Measurements from ENCODE around the gene PDYN. TPM values are rescaled to one million over a fixed set of nuclear protein-coding genes. Genes with fewer than 3 reads are reported as not detected.

The PDYN gene
- total RNA-seq, 2 experiments from 2014 or later = not detected

GRCh38 chr20:1935696-1936366 lies 58.0 kb downstream of the PDYN start:
- no peak overlapping the region for H3K4me3 Mint-ChIP-seq
- H3K4me1 Mint-ChIP-seq (ENCODE audit: low read depth) = no peaks in the 10 kb centered on the region
- H3K27ac Mint-ChIP-seq = no peak overlapping the region
- DNase-seq = no peak
- no peaks in the 10 kb centered on the region for H3K36me3 Mint-ChIP-seq (ENCODE audit: low read depth)
- CTCF ChIA-PET = no interaction called here
- H3K9me3 Mint-ChIP-seq = no peaks in the 10 kb centered on the region
- intact Hi-C loops (cut with micrococcal nuclease) = no loop called here
- peaks cover 15% of the 10 kb centered on the region for H3K27me3 Mint-ChIP-seq (ENCODE audit: low read depth)

GRCh38 chr20:1934721-1935573 lies 58.9 kb downstream of the PDYN start:
- CTCF ChIA-PET = no interaction called here
- intact Hi-C loops (cut with micrococcal nuclease) = no loop called here
- H3K27ac Mint-ChIP-seq = no peak overlapping the region

GRCh38 chr20:1934156-1934555 lies 59.7 kb downstream of the PDYN start:
- H3K9me3 Mint-ChIP-seq = no peaks in the 10 kb centered on the region
- H3K27me3 Mint-ChIP-seq (ENCODE audit: low read depth) = peaks cover 19% of the 10 kb centered on the region
- no peak overlapping the region for H3K4me3 Mint-ChIP-seq
- no peaks in the 10 kb centered on the region for H3K36me3 Mint-ChIP-seq (ENCODE audit: low read depth)
- CTCF ChIA-PET = no interaction called here
- intact Hi-C loops (cut with micrococcal nuclease) = no loop called here
- no peaks in the 10 kb centered on the region for H3K4me1 Mint-ChIP-seq (ENCODE audit: low read depth)
- no peak overlapping the region for H3K27ac Mint-ChIP-seq
- DNase-seq = no peak

More at GRCh38 chr20:1934721-1935573, 58.9 kb downstream of the PDYN start:
- Mint-ChIP-seq H3K4me1 (ENCODE audit: low read depth) (no peaks in the 10 kb centered on the region), H3K27me3 (ENCODE audit: low read depth) (peaks cover 19% of the 10 kb centered on the region), H3K36me3 (ENCODE audit: low read depth) (no peaks in the 10 kb centered on the region), H3K4me3 (no peak overlapping the region), H3K9me3 (no peaks in the 10 kb centered on the region)
- DNase-seq = no peak

GRCh38 chr20:1933465-1933870 lies 60.4 kb downstream of the PDYN start:
- Mint-ChIP-seq H3K27me3 (ENCODE audit: low read depth) (peaks cover 19% of the 10 kb centered on the region), H3K4me1 (ENCODE audit: low read depth) (no peaks in the 10 kb centered on the region), H3K9me3 (no peaks in the 10 kb centered on the region), H3K27ac (no peak overlapping the region), H3K4me3 (no peak overlapping the region), H3K36me3 (ENCODE audit: low read depth) (no peaks in the 10 kb centered on the region)
- CTCF ChIA-PET = no interaction called here
- intact Hi-C loops (cut with micrococcal nuclease) = no loop called here
- DNase-seq = no peak

GRCh38 chr20:1932971-1933370 lies 60.9 kb downstream of the PDYN start:
- intact Hi-C loops (cut with micrococcal nuclease) = no loop called here
- Mint-ChIP-seq H3K9me3 (no peaks in the 10 kb centered on the region), H3K4me3 (no peak overlapping the region), H3K36me3 (ENCODE audit: low read depth) (no peaks in the 10 kb centered on the region), H3K27me3 (ENCODE audit: low read depth) (peaks cover 19% of the 10 kb centered on the region), H3K4me1 (ENCODE audit: low read depth) (no peaks in the 10 kb centered on the region), H3K27ac (no peak overlapping the region)
- DNase-seq = no peak
- CTCF ChIA-PET = no interaction called here

GRCh38 chr20:1931830-1932229 lies 62.0 kb downstream of the PDYN start:
- intact Hi-C loops (cut with micrococcal nuclease) = no loop called here
- Mint-ChIP-seq H3K4me1 (ENCODE audit: low read depth) (no peaks in the 10 kb centered on the region), H3K4me3 (no peak overlapping the region), H3K27ac (no peak overlapping the region), H3K9me3 (no peaks in the 10 kb centered on the region), H3K27me3 (ENCODE audit: low read depth) (peaks cover 16% of the 10 kb centered on the region), H3K36me3 (ENCODE audit: low read depth) (no peaks in the 10 kb centered on the region)
- CTCF ChIA-PET = interaction anchor here (1.1 kb wide), 1 partner anchor 155 kb away, joined by 3 read pairs; no protein-coding TSS in a partner anchor
- DNase-seq = no peak

GRCh38 chr20:1930165-1930564 lies 63.7 kb downstream of the PDYN start:
- Mint-ChIP-seq H3K27ac (no peak overlapping the region), H3K9me3 (no peaks in the 10 kb centered on the region), H3K27me3 (ENCODE audit: low read depth) (peaks cover 16% of the 10 kb centered on the region), H3K4me3 (no peak overlapping the region), H3K4me1 (ENCODE audit: low read depth) (no peaks in the 10 kb centered on the region), H3K36me3 (ENCODE audit: low read depth) (no peaks in the 10 kb centered on the region)
- DNase-seq = no peak
- CTCF ChIA-PET = no interaction called here
- intact Hi-C loops (cut with micrococcal nuclease) = no loop called here

GRCh38 chr20:1929460-1929859 lies 64.4 kb downstream of the PDYN start:
- intact Hi-C loops (cut with micrococcal nuclease) = no loop called here
- H3K4me1 Mint-ChIP-seq (ENCODE audit: low read depth) = no peaks in the 10 kb centered on the region
- no peaks in the 10 kb centered on the region for H3K9me3 Mint-ChIP-seq
- no peak for DNase-seq
- peaks cover 16% of the 10 kb centered on the region for H3K27me3 Mint-ChIP-seq (ENCODE audit: low read depth)
- H3K27ac Mint-ChIP-seq = no peak overlapping the region
- H3K36me3 Mint-ChIP-seq (ENCODE audit: low read depth) = no peaks in the 10 kb centered on the region
- no peak overlapping the region for H3K4me3 Mint-ChIP-seq
- CTCF ChIA-PET = no interaction called here

GRCh38 chr20:1928782-1929181 lies 65.1 kb downstream of the PDYN start:
- no peak overlapping the region for H3K27ac Mint-ChIP-seq
- H3K9me3 Mint-ChIP-seq = no peaks in the 10 kb centered on the region
- H3K4me1 Mint-ChIP-seq (ENCODE audit: low read depth) = no peaks in the 10 kb centered on the region
- H3K27me3 Mint-ChIP-seq (ENCODE audit: low read depth) = peaks cover 14% of the 10 kb centered on the region
- no peaks in the 10 kb centered on the region for H3K36me3 Mint-ChIP-seq (ENCODE audit: low read depth)
- CTCF ChIA-PET = no interaction called here
- H3K4me3 Mint-ChIP-seq = no peak overlapping the region
- intact Hi-C loops (cut with micrococcal nuclease) = no loop called here
- DNase-seq = no peak

Other genes with a start within 250 kb of the PDYN start
- gene SIRPA, start 98.7 kb downstream of the PDYN start, total RNA-seq = under 1 TPM; 0.10 to 0.12 TPM
- 10 to 100 TPM; 20.5 to 20.9 TPM for gene STK35, start 107.8 kb upstream of the PDYN start, total RNA-seq